Common myeloid progenitor, CD34-positive (primary cell): ENCODE measurements around the gene AHCYL1.

Experiments
- CTCF ChIA-PET: fragments of 350-600 bp; sonication (Branson Sonifier 250); formaldehyde crosslinking; loops from one replicate; lab custom pipeline; 2021; ENCODE audit warnings: antibody characterized with exemption; lab: Charles Lee
- POLR2A ChIA-PET: fragments of 350-600 bp; sonication (Branson Sonifier 250); formaldehyde crosslinking; loops from one replicate; lab custom pipeline; 2021; ENCODE audit warnings: antibody characterized with exemption; lab: Charles Lee
- DNase-seq, 3 donors: peaks; one replicate each; pipeline versions ENCODE4 v3.0.0 to v3.0.0-alpha.2; 2013
- H3K27ac ChIP-seq, 2 experiments: 1 replicate in 1 of 2; 2 replicates in 1 of 2; pipeline ENCODE4 v1.7.0; 2013; ENCODE audit warnings: inconsistent platforms in 2 of 2, low read length in 2 of 2, mild to moderate bottlenecking in 2 of 2, low read depth in 1 of 2, moderate library complexity in 1 of 2; ENCODE audit not compliant: severe bottlenecking in 2 of 2, insufficient read depth in 1 of 2, poor library complexity in 1 of 2
- H3K27me3 ChIP-seq, 5 experiments: replicated peaks in 2 of 5; 1 replicate in 3 of 5; 2 replicates in 2 of 5; pipeline versions ENCODE4 v1.6.1 to v1.7.0; 2013; ENCODE audit warnings: low read length in 4 of 5, mild to moderate bottlenecking in 2 of 5, moderate library complexity in 2 of 5, inconsistent platforms in 1 of 5; ENCODE audit not compliant: insufficient read depth in 5 of 5, control insufficient read depth in 4 of 5
- H3K36me3 ChIP-seq, 4 experiments: 1 replicate in 2 of 4; 2 replicates in 2 of 4; pipeline versions ENCODE4 v1.6.1 to v1.7.0; 2013; ENCODE audit warnings: low read length in 3 of 4, control low read depth in 1 of 4, mild to moderate bottlenecking in 1 of 4; ENCODE audit not compliant: control insufficient read depth in 4 of 4, insufficient read depth in 4 of 4
- H3K4me1 ChIP-seq, 4 experiments: 1 replicate in 3 of 4; 2 replicates in 1 of 4; pipeline versions ENCODE4 v1.6.1 to v1.7.1; 2013; ENCODE audit warnings: low read length in 3 of 4, mild to moderate bottlenecking in 3 of 4, control low read depth in 1 of 4, inconsistent platforms in 1 of 4, moderate library complexity in 1 of 4; ENCODE audit not compliant: control insufficient read depth in 4 of 4, insufficient read depth in 4 of 4; ENCODE audit errors: control extremely low read depth in 1 of 4
- H3K4me3 ChIP-seq, 7 experiments: 1 replicate in 4 of 7; 2 replicates in 3 of 7; pipeline versions ENCODE4 v1.5.1 to v1.7.0; 2013; ENCODE audit warnings: mild to moderate bottlenecking in 7 of 7, low read length in 6 of 7, moderate library complexity in 6 of 7, inconsistent platforms in 2 of 7, low read depth in 2 of 7, control low read depth in 1 of 7; ENCODE audit not compliant: insufficient read depth in 4 of 7, control insufficient read depth in 1 of 7; ENCODE audit errors: extremely low read depth in 1 of 7
- H3K9me3 ChIP-seq, 5 experiments: 1 replicate in 4 of 5; 2 replicates in 1 of 5; pipeline versions ENCODE4 v1.6.1 to v1.7.1; 2013; ENCODE audit warnings: low read length in 4 of 5, mild to moderate bottlenecking in 2 of 5, inconsistent platforms in 1 of 5, low read depth in 1 of 5, moderate library complexity in 1 of 5; ENCODE audit not compliant: control insufficient read depth in 4 of 5, insufficient read depth in 2 of 5; ENCODE audit errors: control extremely low read depth in 1 of 5
- WGBS: methylation state at CpG from one replicate; pipeline ENCODE4 v1.1.5; 2013; ENCODE audit not compliant: insufficient coverage; 5-methylcytosine and 5-hydroxymethylcytosine counted together

The AHCYL1 gene

DNA sequence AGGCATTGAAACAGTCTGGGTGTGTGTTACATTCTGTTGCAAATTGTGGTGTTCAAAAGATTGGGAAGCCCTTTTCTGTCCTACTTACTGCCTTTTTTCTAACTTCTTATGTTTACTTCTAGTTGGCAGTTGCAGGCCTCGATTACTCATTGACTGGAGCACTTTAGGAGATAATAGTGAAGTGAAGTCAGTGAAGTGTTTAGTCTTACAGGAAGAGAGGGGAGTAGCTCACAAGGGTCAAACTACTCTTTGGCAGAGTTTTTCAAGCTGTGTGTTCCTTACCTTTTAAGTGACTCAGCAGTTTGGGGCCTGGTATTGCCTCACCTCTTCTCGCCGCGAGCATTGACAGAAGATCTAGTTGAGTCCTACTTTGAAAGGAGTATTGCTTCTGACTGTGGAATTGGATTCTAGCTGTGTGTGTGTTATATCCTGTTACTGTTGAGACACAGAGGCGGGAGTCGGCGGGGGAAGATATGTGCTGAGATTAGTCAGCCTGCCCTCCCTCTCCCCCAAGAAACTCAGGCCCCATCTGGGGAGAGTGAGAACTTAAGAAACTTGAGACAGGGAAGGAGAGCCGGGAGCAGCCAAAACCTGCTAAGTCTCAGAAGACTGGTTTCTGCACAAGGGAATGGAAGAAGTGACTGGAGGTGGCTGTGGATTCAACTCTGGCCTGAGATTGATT is 19.3 kb downstream of the AHCYL1 start:
- 34% methylated on average over 4 of the region's 8 CpGs for WGBS
- Histone ChIP-seq H3K36me3 (peaks cover 0 to 6% (median 6%) of the 10 kb centered on the region in 4 experiments), H3K4me1 (peaks cover 0 to 18% (median 11%) of the 10 kb centered on the region in 4 experiments), H3K9me3 (no peaks in the 10 kb centered on the region), H3K27me3 (no peaks in the 10 kb centered on the region), H3K4me3 (no peak overlapping the region), H3K27ac (peak overlapping the region; percentile 22 to 50)
- ChIA-PET POLR2A (no interaction called here), CTCF (interaction anchor here (1.0 to 1.3 kb wide), 4 partner anchors 11 to 26 kb away, joined by 3 to 5 read pairs (median 4); partner anchors contain the start of gene AHCYL1)
- peak; percentile 26 to 74 (median 62) for DNase-seq

DNA sequence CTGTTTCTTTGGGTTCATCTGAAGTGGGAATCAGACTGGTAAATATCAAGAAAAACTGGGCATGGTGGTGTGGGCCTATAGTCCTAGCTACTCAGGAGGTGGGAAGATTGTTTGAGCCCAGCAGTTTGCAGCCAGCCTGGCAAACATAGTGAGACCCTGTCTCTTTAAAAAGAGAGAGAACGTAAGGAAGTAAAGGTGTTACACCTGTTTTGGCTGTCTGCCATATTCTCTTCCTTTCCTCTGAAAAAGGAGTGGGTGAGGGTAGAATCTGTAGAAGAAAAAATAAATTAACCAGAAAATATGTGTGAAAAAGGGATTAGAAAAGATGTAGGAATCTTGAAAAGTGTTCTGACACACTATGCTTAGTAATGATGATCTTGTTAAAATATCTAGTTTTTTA is 20.0 kb downstream of the AHCYL1 start:
- Histone ChIP-seq H3K27me3 (no peaks in the 10 kb centered on the region), H3K9me3 (no peaks in the 10 kb centered on the region), H3K4me1 (peaks cover 0 to 13% (median 8%) of the 10 kb centered on the region in 4 experiments), H3K4me3 (no peak overlapping the region), H3K27ac (peak overlapping the region in 1 of 2 experiments; percentile 50), H3K36me3 (peaks cover 4 to 13% (median 11%) of the 10 kb centered on the region in 4 experiments)
- no CpG with 5 or more reads among the region's 1 CpG for WGBS
- CTCF ChIA-PET: interaction anchor here (1.1 to 4.6 kb wide), 4 partner anchors 9 to 228 kb away, joined by 3 to 33 read pairs (median 13); no protein-coding TSS in a partner anchor
- POLR2A ChIA-PET: no interaction called here
- DNase-seq: no peak

DNA sequence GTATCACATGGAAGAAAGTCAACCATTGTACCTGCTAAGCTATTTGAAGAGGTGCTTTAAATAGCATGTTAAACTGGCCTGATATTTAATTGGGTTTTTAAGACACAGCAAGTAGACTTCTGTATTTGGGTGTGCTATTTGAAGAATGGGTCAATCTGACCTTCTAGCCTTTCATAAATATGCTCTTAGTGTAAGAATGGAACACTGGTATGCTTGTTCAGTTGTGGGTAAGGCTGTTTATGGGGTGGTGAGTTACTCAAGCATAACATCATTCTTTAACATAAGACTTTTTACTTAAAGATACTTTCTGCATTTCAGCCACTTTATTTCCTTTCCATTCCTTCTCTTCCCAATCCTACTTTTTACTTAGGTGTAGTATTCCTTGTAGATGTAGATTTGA is 21.4 kb downstream of the AHCYL1 start:
- ChIA-PET POLR2A (interaction anchor here (0.9 kb wide), 1 partner anchor 11 kb away, joined by 3 read pairs; no protein-coding TSS in a partner anchor), CTCF (interaction anchor here (1.0 to 4.6 kb wide), 6 partner anchors 10 to 230 kb away, joined by 3 to 33 read pairs (median 10); partner anchors contain the start of gene AHCYL1)
- peaks cover 0 to 13% (median 8%) of the 10 kb centered on the region in 4 experiments for H3K4me1 ChIP-seq
- H3K4me3 ChIP-seq: no peak overlapping the region
- no peaks in the 10 kb centered on the region for H3K9me3 ChIP-seq
- no peak for DNase-seq
- H3K27me3 ChIP-seq: no peaks in the 10 kb centered on the region
- H3K27ac ChIP-seq: no peak overlapping the region
- H3K36me3 ChIP-seq: peaks cover 10 to 26% (median 22%) of the 10 kb centered on the region in 4 experiments

DNA sequence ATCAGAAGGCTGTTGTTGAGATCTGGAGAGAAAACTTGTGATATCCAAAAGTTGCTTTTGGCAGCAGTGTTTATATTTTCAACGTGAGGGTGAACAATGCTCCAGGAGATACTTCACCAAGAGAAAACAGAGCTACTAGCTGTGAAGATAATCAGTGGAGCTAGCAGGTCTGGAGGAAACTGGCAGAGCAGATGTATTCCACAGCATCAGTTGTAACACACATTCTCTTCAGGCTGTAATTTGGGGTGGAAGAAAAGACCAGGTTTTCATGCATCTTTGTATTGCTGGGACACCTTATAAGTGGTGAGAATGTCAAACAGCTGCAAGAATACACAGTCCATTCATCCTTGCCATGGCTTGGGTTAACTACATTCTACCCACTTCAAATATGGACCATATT is 22.0 kb downstream of the AHCYL1 start:
- no peaks in the 10 kb centered on the region for H3K9me3 ChIP-seq
- CTCF ChIA-PET: interaction anchor here (1.0 to 4.6 kb wide), 7 partner anchors 9 to 366 kb away, joined by 3 to 33 read pairs (median 7); partner anchors contain the start of gene AHCYL1
- peaks cover 16 to 30% (median 24%) of the 10 kb centered on the region in 4 experiments for H3K36me3 ChIP-seq
- H3K27ac ChIP-seq: no peak overlapping the region
- peaks cover 0 to 13% (median 8%) of the 10 kb centered on the region in 4 experiments for H3K4me1 ChIP-seq
- no peak overlapping the region for H3K4me3 ChIP-seq
- POLR2A ChIA-PET: no interaction called here
- 100% methylated on average over 1 of the region's 1 CpG for WGBS
- H3K27me3 ChIP-seq: no peaks in the 10 kb centered on the region
- DNase-seq: no peak

DNA sequence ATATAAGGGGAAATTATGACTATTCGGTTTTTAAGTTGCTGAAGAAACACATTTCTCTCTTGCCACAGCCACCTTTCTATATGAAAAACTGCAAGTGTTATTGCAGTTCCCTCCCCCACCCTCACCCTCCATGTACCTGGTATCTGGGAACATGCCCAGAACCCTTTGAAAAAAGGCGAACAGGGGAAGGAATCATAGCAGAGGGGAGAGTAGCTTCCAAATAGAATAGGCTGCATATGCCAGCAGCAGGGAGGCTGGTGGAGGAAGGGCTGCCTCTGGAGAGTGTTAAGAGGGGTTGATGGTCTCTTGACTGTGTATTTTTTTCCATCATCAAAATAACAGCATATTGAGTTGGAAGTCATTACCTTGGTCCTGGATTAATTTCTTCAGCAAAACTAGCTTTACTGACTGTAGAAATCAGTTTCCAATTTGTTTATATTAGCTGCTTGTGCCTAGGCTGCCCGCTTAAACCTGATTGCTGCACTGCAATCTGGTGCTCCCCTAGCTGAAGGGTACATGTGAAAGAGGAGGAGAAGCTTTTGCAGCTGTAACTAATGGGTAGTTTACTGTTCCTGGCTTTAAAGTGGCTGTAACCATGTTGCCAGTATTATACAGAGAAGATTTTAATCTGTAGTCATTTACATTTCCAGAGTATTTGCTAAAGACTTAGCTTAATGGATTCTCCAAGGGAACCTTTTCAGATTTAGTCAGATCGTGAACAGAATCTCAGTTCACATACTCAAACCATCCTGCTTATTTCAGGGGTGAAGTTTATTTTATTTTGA is 22.7 kb downstream of the AHCYL1 start:
- peaks cover 0 to 13% (median 8%) of the 10 kb centered on the region in 4 experiments for H3K4me1 ChIP-seq
- H3K27ac ChIP-seq: no peak overlapping the region
- H3K36me3 ChIP-seq: peaks cover 21 to 37% (median 29%) of the 10 kb centered on the region in 4 experiments
- POLR2A ChIA-PET: interaction anchor here (0.6 kb wide), 1 partner anchor 8 kb away, joined by 3 read pairs; no protein-coding TSS in a partner anchor
- 100% methylated on average over 1 of the region's 4 CpGs for WGBS
- CTCF ChIA-PET: interaction anchor here (1.0 to 4.6 kb wide), 7 partner anchors 9 to 366 kb away, joined by 3 to 33 read pairs (median 7); partner anchors contain the start of gene AHCYL1
- H3K9me3 ChIP-seq: no peaks in the 10 kb centered on the region
- no peaks in the 10 kb centered on the region for H3K27me3 ChIP-seq
- no peak for DNase-seq
- H3K4me3 ChIP-seq: no peak overlapping the region

DNA sequence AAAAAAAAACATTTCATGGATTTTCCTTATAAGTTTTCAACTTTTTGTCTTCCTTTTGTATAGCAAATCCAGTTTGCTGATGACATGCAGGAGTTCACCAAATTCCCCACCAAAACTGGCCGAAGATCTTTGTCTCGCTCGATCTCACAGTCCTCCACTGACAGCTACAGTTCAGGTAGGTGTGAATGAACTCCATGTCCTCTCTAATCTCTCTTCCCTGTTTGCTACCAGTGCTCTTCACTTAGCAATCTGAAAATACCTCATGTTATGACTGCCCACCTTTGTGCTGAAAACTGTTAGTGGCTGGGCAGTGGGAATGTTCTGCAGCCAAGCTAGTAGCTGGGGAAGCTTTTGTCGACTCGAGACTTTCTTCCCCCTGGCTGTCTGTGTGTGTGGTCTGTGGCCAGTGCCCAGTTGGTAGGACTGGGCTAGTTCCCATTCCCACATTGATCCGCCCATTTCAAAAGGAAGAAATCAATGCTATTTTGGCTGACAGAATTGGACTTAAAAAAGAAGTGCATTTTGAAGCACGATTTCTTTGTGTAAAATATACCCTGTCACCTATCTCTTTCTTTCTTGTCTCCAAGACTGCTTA is 24.5 kb downstream of the AHCYL1 start:
- no peak for DNase-seq
- no peak overlapping the region for H3K4me3 ChIP-seq
- H3K9me3 ChIP-seq: no peaks in the 10 kb centered on the region
- H3K27me3 ChIP-seq: no peaks in the 10 kb centered on the region
- 100% methylated on average over 6 of the region's 7 CpGs for WGBS
- H3K27ac ChIP-seq: no peak overlapping the region
- H3K4me1 ChIP-seq: peaks cover 0 to 5% (median 3%) of the 10 kb centered on the region in 4 experiments
- POLR2A ChIA-PET: no interaction called here
- CTCF ChIA-PET: interaction anchor here (1.1 to 4.6 kb wide), 8 partner anchors 8 to 369 kb away, joined by 3 to 47 read pairs (median 8); partner anchors contain the start of genes AHCYL1 and STRIP1
- H3K36me3 ChIP-seq: peaks cover 27 to 51% (median 39%) of the 10 kb centered on the region in 4 experiments
